Muscle of leg (tissue), 11 donors: Measurements from ENCODE around the gene MKNK2. TPM values are rescaled to one million over a fixed set of nuclear protein-coding genes. Genes with fewer than 3 reads are reported as not detected.

ENCODE experiments used
- DNase-seq: peaks from one replicate; pipeline ENCODE4 v3.0.0; 2013
- H3K27ac ChIP-seq: one replicate; pipeline ENCODE4 v1.5.1; 2013; ENCODE audit warnings: mild to moderate bottlenecking, low read length, control low read depth
- H3K27me3 ChIP-seq: one replicate; pipeline ENCODE4 v1.6.1; 2013; ENCODE audit warnings: low read length; ENCODE audit not compliant: control insufficient read depth, insufficient read depth
- H3K36me3 ChIP-seq: one replicate; pipeline ENCODE4 v1.6.1; 2013; ENCODE audit warnings: low read length; ENCODE audit not compliant: control insufficient read depth, insufficient read depth
- H3K4me1 ChIP-seq: one replicate; pipeline ENCODE4 v1.6.1; 2013; ENCODE audit warnings: low read length; ENCODE audit not compliant: control insufficient read depth, insufficient read depth
- H3K4me3 ChIP-seq: one replicate; pipeline ENCODE4 v1.5.1; 2013; ENCODE audit warnings: low read length, control low read depth
- H3K9me3 ChIP-seq: replicated peaks from 2 replicates; pipeline ENCODE4 v1.6.1; 2013; ENCODE audit warnings: low read depth, low read length; ENCODE audit not compliant: control insufficient read depth
- WGBS: methylation state at CpG from one replicate; pipeline ENCODE4 v1.1.5; 2013; ENCODE audit warnings: missing lambda C conversion rate; ENCODE audit not compliant: insufficient coverage; 5-methylcytosine and 5-hydroxymethylcytosine counted together
- polyA plus RNA-seq, 8 donors: library from polyadenylated mRNA; unstranded; fragments of 120-200 nt; gene quantifications; one replicate each; pipeline versions ENCODE4 v1.2.1 to v1.2.3, GENCODE V29; 2013; ENCODE audit warnings: inconsistent platforms in 1 of 8, low replicate concordance in 1 of 8; ENCODE audit not compliant: insufficient read length in 8 of 8, insufficient read depth in 1 of 8
- total RNA-seq: library from RNA; stranded (reverse); fragments of 120-200 nt; gene quantifications from one replicate; pipeline ENCODE4 v1.2.4, GENCODE V29; 2013

Gene MKNK2
- total and polyA plus RNA-seq, 9 donors: 56.9 to 115 (median 75.3) TPM

- no peak for DNase-seq
- H3K4me1 ChIP-seq: peaks cover 54% of the 10 kb centered on the region
- H3K9me3 ChIP-seq: no peaks in the 10 kb centered on the region
- H3K36me3 ChIP-seq: peaks cover 31% of the 10 kb centered on the region
- peak overlapping the region; percentile 87 for H3K4me3 ChIP-seq
- peak overlapping the region; percentile 84 for H3K27ac ChIP-seq
- no peaks in the 10 kb centered on the region for H3K27me3 ChIP-seq
- 0% methylated on average over 45 of the region's 49 CpGs for WGBS
These were observed 574 bp downstream of the MKNK2 start for GRCh38 chr19:2050349-2050990.

- H3K4me1 ChIP-seq: peaks cover 57% of the 10 kb centered on the region
- no peaks in the 10 kb centered on the region for H3K27me3 ChIP-seq
- peak overlapping the region; percentile 87 for H3K4me3 ChIP-seq
- H3K36me3 ChIP-seq: peaks cover 38% of the 10 kb centered on the region
- H3K27ac ChIP-seq: peak overlapping the region; percentile 84
- H3K9me3 ChIP-seq: no peaks in the 10 kb centered on the region
- under 1% methylated on average over 13 of the region's 16 CpGs for WGBS
- DNase-seq: peak; percentile 79
These were observed 1.2 kb downstream of the MKNK2 start for GRCh38 chr19:2049741-2050348.

- no peaks in the 10 kb centered on the region for H3K27me3 ChIP-seq
- H3K4me3 ChIP-seq: peak overlapping the region; percentile 87
- H3K4me1 ChIP-seq: peaks cover 64% of the 10 kb centered on the region
- peaks cover 45% of the 10 kb centered on the region for H3K36me3 ChIP-seq
- H3K27ac ChIP-seq: peak overlapping the region; percentile 84
- 48% methylated on average over 18 of the region's 27 CpGs for WGBS
- DNase-seq: peak; percentile 60
- no peaks in the 10 kb centered on the region for H3K9me3 ChIP-seq
These were observed 1.9 kb downstream of the MKNK2 start for GRCh38 chr19:2048959-2049740.

GRCh38 chr19:2048104-2048958 lies 2.7 kb downstream of the MKNK2 start:
- no peaks in the 10 kb centered on the region for H3K27me3 ChIP-seq
- peaks cover 67% of the 10 kb centered on the region for H3K4me1 ChIP-seq
- peak; percentile 5 for DNase-seq
- 74% methylated on average over 12 of the region's 17 CpGs for WGBS
- H3K4me3 ChIP-seq: no peak overlapping the region
- no peaks in the 10 kb centered on the region for H3K9me3 ChIP-seq
- H3K27ac ChIP-seq: peak overlapping the region; percentile 29
- H3K36me3 ChIP-seq: peaks cover 48% of the 10 kb centered on the region

GRCh38 chr19:2047449-2048103 lies 3.5 kb downstream of the MKNK2 start:
- DNase-seq: peak; percentile 1
- no peak overlapping the region for H3K27ac ChIP-seq
- no peaks in the 10 kb centered on the region for H3K9me3 ChIP-seq
- H3K4me1 ChIP-seq: peaks cover 74% of the 10 kb centered on the region
- peaks cover 54% of the 10 kb centered on the region for H3K36me3 ChIP-seq
- no peak overlapping the region for H3K4me3 ChIP-seq
- WGBS: 81% methylated on average over 20 of the region's 22 CpGs
- H3K27me3 ChIP-seq: no peaks in the 10 kb centered on the region

GRCh38 chr19:2047076-2047448 lies 4.0 kb downstream of the MKNK2 start:
- Histone ChIP-seq H3K9me3 (no peaks in the 10 kb centered on the region), H3K36me3 (peaks cover 57% of the 10 kb centered on the region), H3K27ac (no peak overlapping the region), H3K4me3 (no peak overlapping the region), H3K4me1 (peaks cover 77% of the 10 kb centered on the region), H3K27me3 (no peaks in the 10 kb centered on the region)
- DNase-seq: no peak
- 87% methylated on average over 3 of the region's 6 CpGs for WGBS

- H3K36me3 ChIP-seq: peaks cover 60% of the 10 kb centered on the region
- H3K9me3 ChIP-seq: no peaks in the 10 kb centered on the region
- no peak overlapping the region for H3K27ac ChIP-seq
- no peaks in the 10 kb centered on the region for H3K27me3 ChIP-seq
- 90% methylated on average over 37 of the region's 50 CpGs for WGBS
- no peak for DNase-seq
- peaks cover 76% of the 10 kb centered on the region for H3K4me1 ChIP-seq
- H3K4me3 ChIP-seq: no peak overlapping the region
These were observed 4.8 kb downstream of the MKNK2 start for GRCh38 chr19:2046046-2046907.

- no peaks in the 10 kb centered on the region for H3K9me3 ChIP-seq
- DNase-seq: no peak
- no peak overlapping the region for H3K27ac ChIP-seq
- peaks cover 83% of the 10 kb centered on the region for H3K4me1 ChIP-seq
- 64% methylated on average over 14 of the region's 14 CpGs for WGBS
- H3K36me3 ChIP-seq: peaks cover 67% of the 10 kb centered on the region
- H3K4me3 ChIP-seq: no peak overlapping the region
- no peaks in the 10 kb centered on the region for H3K27me3 ChIP-seq
These were observed 5.5 kb downstream of the MKNK2 start for GRCh38 chr19:2045501-2046045.
